Measurements from ENCODE around the gene GRM4.

GRCh38 chr6:34073540-34073939, 72.3 kb downstream of the GRM4 start:
- no peak for TF ChIP-seq GATA3 (IDR thresholded peaks at IDR 0.05; ENCODE audit: low read depth, low read length)
- no peak for TF ChIP-seq GATA2 (IDR thresholded peaks at IDR 0.05; ENCODE audit: low read depth, low read length)
